ENCODE results near the gene HDAC4. TPM values are rescaled to one million over a fixed set of nuclear protein-coding genes. Genes with fewer than 3 reads are reported as not detected.

HDAC4 gene
- total and polyA plus RNA-seq, 9 of the 15 experiments (the other 6 are each of a cell fraction or from before 2014, with no cell fraction given): 0.11 to 20.2 (median 4.0) TPM

DNA sequence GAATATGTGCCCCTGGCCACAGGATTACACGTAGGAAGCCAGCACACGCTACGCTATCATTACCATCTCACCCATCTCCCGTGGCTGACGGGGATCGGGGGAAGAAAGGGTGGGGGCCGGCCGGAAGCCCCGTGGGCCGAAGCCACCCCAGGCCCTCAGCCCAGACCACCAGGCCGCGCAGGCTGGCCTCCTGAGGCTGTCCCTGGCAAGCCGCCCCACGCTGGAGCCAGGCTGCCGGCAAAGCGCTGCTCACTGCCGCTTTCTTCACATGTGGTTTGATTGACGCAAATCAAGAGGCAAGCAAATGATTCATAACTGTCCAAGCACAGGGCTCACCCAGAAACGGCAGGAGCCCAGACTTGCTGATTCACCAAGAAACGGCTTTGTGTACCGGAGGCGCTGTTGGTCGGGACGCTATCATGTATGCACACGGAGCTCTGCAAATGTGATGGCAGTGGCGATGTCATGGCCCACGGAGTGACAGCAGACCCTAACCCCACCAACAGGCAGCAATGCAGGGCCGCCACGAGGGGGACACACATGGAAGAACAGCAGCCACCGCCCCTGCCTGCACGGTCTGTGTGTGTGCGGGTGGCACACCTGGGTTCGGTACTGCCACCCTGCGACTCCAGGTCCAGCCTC lies 125.7 kb downstream of the HDAC4 start (continued):
- TF ChIP-seq SPI1 (IDR thresholded peaks at IDR 0.05; ENCODE audit: borderline replicate concordance, low read depth, low read length) (no peak), CTBP1 (IDR thresholded peaks at IDR 0.05; ENCODE audit: borderline replicate concordance) (no peak), EWSR1 (IDR thresholded peaks at IDR 0.05; ENCODE audit: borderline replicate concordance, low read depth, partially characterized antibody) (no peak), ZKSCAN1 (IDR thresholded peaks at IDR 0.05; ENCODE audit: low read depth, low read length) (no peak), CXXC5 (CRISPR knock-in tag; IDR thresholded peaks at IDR 0.05) (peak; percentile 9; the same call in 1 of the 2 replicates), RBM34 (IDR thresholded peaks at IDR 0.05; ENCODE audit: borderline replicate concordance, insufficient read depth, low read length) (no peak), PHF20 (IDR thresholded peaks at IDR 0.05; ENCODE audit: partially characterized antibody) (no peak), POLR3A (IDR thresholded peaks at IDR 0.05; ENCODE audit: borderline replicate concordance, extremely low read depth, insufficient read depth, insufficient read length) (no peak), NR2C1 (IDR thresholded peaks at IDR 0.05) (no peak), NR2C1 (tag; IDR thresholded peaks at IDR 0.05) (0 out of 2 replicates have a peak, but pooled peaks have one; percentile 36), ZNF445 (CRISPR knock-in tag; IDR thresholded peaks at IDR 0.05; ENCODE audit: low read depth) (no peak), ZNF174 (CRISPR knock-in tag; IDR thresholded peaks at IDR 0.05) (no peak), MAFF (IDR thresholded peaks at IDR 0.05; ENCODE audit: low read length) (peak; percentile 65), ETV1 (tag; conservative IDR thresholded peaks at IDR 0.05; ENCODE audit: low read depth) (peak; percentile 33; the same call in 1 of the 2 replicates), TRIM28 (IDR thresholded peaks at IDR 0.05) (no peak), MTA3 (IDR thresholded peaks at IDR 0.05; ENCODE audit: borderline replicate concordance) (peak; percentile 46; the same call in 1 of the 2 replicates), POLR2AphosphoS5 (IDR thresholded peaks at IDR 0.05; ENCODE audit: control insufficient read depth, insufficient read depth, low read depth, low read length) (0 out of 2 replicates have a peak, but pooled peaks have one; percentile 14), ZNF143 (CRISPR knock-in tag; IDR thresholded peaks at IDR 0.05) (no peak), BRD4 (IDR thresholded peaks at IDR 0.05) (no peak), ZNF780A (CRISPR knock-in tag; IDR thresholded peaks at IDR 0.05) (no peak), IFI16 (CRISPR knock-in tag; IDR thresholded peaks at IDR 0.05) (no peak), ZNF431 (CRISPR knock-in tag; IDR thresholded peaks at IDR 0.05) (no peak), GATAD2A (IDR thresholded peaks at IDR 0.05) (no peak), RBBP5 (IDR thresholded peaks at IDR 0.05; ENCODE audit: borderline replicate concordance, insufficient read depth, low read length, poor library complexity, severe bottlenecking) (peak; percentile 46), RBM14 (IDR thresholded peaks at IDR 0.05; ENCODE audit: borderline replicate concordance, insufficient read depth, low read depth, low read length) (no peak), CREM (IDR thresholded peaks at IDR 0.05; ENCODE audit: low read depth) (peak; percentile 39; the same call in 1 of the 2 replicates)
- TF ChIP-seq, protein P1, sequence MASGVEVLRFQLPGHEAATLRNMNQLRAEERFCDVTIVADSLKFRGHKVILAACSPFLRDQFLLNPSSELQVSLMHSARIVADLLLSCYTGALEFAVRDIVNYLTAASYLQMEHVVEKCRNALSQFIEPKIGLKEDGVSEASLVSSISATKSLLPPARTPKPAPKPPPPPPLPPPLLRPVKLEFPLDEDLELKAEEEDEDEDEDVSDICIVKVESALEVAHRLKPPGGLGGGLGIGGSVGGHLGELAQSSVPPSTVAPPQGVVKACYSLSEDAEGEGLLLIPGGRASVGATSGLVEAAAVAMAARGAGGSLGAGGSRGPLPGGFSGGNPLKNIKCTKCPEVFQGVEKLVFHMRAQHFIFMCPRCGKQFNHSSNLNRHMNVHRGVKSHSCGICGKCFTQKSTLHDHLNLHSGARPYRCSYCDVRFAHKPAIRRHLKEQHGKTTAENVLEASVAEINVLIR (CRISPR knock-in tag; IDR thresholded peaks at IDR 0.05): no peak
